HS-5 (cell line): Measurements from ENCODE around the gene CERCAM.

Experiments used
- DNase-seq: peaks from one replicate; pipeline ENCODE4 v3.0.0-alpha.2; 2012; ENCODE audit warnings: low read depth

The CERCAM gene

GRCh38 chr9:128456613-128457061, 36.0 kb downstream of the CERCAM start:
- DNase-seq = peak; percentile 39

DNA sequence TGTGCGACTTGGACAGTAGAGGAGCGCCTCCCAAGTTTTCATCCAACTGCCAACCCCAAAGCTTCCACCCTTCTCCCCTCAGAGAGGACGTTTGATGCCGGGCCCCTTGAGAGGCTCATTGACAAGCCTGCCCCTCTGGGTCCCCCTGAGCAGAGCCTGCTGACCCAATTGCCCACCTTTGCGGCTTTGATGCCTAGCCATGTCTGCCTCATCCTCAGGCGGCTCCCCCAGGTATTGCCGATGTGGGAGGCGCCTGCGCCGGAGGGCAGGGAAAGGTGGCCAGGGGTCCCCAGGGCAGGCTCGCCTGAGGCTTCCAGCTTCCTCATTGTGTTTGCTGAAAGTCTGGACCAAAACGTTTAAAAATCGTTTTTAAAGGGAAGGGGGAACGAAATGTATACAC, 36.5 kb downstream of the CERCAM start:
- DNase-seq = no peak

- DNase-seq = no peak
Measured at GRCh38 chr9:128459011-128459410, 38.4 kb downstream of the CERCAM start.

- DNase-seq = no peak
Measured at GRCh38 chr9:128469070-128469469, 48.4 kb downstream of the CERCAM start.

- peak; percentile 8 for DNase-seq
Measured at GRCh38 chr9:128470560-128470959, 49.9 kb downstream of the CERCAM start.

- no peak for DNase-seq
Measured at GRCh38 chr9:128473104-128473503, 52.4 kb downstream of the CERCAM start.

DNA sequence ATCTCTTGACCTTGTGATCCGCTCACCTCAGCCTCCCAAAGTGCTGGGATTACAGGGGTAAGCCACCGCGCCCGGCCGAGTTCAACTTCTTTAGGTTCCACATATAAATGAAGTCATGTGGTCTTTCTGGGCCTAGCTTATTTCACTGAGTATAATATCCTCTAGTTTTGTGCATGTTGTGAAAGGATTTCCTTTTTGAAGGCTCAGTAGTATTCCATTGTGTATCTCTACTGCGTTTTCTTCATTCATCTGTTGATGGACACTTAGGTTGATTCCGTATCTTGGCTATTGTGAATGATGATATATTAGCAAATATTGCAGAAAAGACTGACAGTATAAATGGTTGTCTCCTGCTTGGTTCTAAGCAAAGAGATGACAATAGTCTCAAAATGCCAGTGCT, 55.2 kb downstream of the CERCAM start:
- no peak for DNase-seq

DNA sequence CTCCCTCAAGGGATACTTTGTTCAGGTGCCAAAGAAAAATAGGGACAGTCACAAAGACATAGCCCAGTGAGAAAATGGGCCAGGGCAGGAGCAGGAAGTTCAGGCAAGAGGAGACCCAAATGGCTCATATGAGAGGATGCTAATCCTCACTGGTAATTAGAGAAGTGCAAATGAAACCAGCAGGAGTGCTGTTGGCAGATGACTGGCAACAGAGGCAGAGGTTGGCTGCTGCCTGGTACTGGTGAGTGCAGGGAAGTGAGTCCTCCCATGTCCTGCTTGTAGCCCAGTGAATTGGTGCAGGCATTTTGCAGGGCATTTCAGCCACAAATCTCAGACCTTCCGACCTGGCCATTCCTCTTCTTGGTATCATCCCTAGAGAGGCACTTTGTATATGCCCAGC, 58.6 kb downstream of the CERCAM start:
- no peak for DNase-seq

- DNase-seq = no peak
Measured at GRCh38 chr9:128481561-128481960, 60.9 kb downstream of the CERCAM start.

- no peak for DNase-seq
Measured at GRCh38 chr9:128482186-128482585, 61.5 kb downstream of the CERCAM start.

GRCh38 chr9:128484686-128485413, 64.2 kb downstream of the CERCAM start:
- no peak for DNase-seq

DNA sequence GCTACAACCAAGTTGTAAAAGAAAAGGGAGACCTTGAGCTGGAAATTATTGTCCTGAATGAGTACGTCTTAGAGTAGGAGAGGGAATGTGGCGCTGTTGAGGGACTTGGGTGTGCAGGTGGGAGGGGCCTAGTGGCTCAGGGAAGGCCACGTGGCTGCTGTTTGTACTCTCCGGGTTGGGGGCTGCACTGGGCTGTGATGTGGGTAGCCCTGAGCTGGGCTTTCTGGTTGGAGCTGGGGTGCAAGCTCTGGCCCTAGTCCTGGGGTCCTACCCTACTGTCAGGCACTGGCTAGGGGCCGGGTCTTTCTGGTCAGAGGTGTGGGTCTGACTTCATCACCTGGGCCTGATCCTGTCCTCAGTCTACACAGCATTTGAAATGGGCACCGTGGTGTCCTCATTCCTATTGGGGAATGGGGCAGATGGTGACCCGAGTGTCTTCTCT, 64.8 kb downstream of the CERCAM start:
- DNase-seq = no peak

GRCh38 chr9:128486201-128486600, 65.5 kb downstream of the CERCAM start:
- no peak for DNase-seq
